GM18505 (cell line): Measurements from ENCODE around the gene BABAM1.

ENCODE experiments used
- ATAC-seq: cut with Tn5 transposase; IDR thresholded peaks from one replicate; pipeline ENCODE4 v1.9.1; 2021; ENCODE audit not compliant: unreplicated experiment
- POLR2A ChIP-seq: IDR thresholded peaks from 4 replicates; pipeline ENCODE4 v1.6.1; 2011; ENCODE audit warnings: borderline replicate concordance; ENCODE audit not compliant: insufficient read depth, insufficient read length; ENCODE audit errors: extremely low read depth

BABAM1 gene

DNA sequence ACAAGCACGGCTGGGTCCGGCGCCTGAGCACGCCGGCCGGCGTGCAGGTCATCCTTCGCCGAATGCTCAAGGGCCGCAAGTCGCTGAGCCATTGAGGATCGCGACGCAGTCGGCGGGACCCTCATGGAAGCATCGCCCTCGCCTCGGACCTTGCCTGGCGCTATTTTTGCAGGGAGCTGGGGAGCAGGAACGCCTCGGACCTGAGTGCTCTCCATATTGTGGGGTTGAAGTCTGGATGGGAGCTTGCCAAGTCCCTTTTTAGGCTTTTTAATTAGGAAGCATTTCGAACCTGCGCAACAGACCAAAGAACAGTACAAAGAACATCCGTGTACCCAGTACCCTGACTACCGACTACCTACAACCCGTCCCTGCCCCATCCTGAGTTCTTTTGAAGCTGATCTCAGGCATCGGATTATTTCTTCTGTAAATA is 39.1 kb downstream of the BABAM1 start:
- TF ChIP-seq POLR2A = no peak
- ATAC-seq = no peak

DNA sequence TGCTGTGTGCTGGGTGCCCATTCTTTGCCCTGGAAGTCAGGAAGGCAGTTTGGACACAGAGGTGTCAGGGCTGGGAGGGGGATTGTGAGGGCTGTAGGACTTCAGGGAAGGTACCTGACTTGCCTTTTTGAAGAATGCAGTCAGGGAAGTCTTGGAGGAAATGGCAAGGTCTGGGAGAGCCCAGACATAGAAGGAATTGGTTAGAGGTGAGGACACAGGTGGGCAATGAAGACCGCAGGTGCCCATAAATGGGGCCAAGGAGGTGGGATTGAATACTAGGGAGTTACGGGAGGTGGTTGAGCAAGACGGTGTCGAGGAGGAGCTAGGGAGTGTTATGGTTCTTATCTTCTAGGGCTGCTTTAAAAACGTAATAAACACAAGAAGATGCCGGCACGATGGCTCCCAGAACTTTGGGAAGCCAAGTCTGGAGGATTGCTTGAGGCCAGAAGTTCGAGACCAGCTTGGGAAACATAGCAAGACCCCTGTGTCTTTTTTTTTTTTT is 40.7 kb downstream of the BABAM1 start:
- no peak for ATAC-seq
- TF ChIP-seq POLR2A = no peak

DNA sequence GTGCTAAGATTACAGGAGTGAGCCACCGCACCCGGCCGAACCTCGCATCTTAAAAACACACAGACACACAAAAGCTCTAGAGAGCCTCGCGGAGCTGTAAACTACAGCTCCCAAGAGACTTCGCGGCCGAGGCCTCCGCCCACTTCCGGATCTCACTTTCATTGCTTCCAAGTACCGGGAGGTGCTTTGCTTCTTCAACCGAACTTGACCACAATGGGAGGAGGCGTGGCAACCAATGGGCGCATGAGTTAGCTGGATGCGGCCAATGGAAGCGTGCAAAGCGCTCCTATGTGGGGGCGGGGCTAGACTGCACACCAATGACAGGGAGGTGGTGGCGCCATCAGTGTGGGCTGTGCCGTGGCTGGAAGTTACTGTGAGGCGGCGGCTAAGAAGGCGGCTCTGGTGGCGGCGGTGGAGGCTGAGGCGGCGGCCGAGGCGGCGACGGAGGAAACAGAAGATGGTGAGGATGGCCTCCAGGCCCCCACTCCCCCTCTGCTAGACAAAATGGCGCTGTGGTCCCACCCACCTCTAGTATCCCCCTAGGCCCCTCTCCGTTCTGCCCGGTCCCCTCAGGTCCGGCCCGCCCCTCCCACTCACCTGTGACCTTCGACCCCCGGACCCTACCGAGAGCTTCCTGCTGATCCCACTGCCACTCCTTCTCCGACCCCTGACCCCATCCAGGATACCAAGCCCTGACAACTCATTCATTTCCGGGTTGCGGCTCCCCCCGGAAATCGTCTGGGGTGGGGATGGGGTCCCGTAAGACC is 42.1 kb downstream of the BABAM1 start, which contains the start of gene DDA1:
Gene DDA1 (plus strand): TSS at position 366 of the 767 bp plus-strand sequence. CDS start 92 bp downstream, at position 458.
- TF ChIP-seq POLR2A = peak; percentile 76
- peak; percentile 48 for ATAC-seq

GRCh38 chr19:17309965-17310461 is 42.8 kb downstream of the BABAM1 start:
- TF ChIP-seq POLR2A = no peak
- ATAC-seq = no peak

DNA sequence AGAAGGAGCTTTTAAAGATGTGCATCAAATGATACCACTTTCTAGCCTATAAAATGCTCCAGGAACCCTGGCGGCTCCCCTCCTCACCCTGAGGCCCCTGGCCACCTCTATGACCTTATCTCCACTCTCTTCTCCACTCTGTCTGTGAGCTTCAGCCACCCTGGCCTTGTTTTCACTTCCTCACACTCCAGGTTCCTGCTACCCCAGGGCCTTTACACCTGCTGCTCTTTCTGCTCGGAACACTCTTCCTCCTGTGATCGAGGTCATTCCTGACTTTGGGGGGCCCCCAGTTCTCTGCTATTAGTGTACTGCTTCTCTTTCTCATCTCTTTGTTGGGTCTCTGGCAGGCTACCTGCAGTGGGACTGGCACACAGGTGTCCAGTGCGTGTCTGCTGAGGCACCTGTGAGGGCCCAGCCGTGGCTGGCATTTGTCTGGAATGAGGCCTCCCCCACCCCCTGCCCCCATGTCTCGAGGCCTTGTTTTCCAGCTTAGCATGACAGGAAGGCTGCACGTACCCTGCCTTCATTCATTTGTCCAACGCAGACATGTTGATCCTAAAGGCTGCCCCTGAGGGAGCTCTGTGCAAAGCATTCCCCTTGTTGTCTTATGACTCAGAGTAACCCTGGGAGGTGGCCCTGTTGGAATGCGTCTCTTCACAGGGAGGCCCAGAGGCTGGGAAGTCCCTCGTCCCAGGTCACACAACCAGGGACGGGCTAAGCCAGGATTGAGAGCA is 44.4 kb downstream of the BABAM1 start:
- no peak for TF ChIP-seq POLR2A
- ATAC-seq = no peak

DNA sequence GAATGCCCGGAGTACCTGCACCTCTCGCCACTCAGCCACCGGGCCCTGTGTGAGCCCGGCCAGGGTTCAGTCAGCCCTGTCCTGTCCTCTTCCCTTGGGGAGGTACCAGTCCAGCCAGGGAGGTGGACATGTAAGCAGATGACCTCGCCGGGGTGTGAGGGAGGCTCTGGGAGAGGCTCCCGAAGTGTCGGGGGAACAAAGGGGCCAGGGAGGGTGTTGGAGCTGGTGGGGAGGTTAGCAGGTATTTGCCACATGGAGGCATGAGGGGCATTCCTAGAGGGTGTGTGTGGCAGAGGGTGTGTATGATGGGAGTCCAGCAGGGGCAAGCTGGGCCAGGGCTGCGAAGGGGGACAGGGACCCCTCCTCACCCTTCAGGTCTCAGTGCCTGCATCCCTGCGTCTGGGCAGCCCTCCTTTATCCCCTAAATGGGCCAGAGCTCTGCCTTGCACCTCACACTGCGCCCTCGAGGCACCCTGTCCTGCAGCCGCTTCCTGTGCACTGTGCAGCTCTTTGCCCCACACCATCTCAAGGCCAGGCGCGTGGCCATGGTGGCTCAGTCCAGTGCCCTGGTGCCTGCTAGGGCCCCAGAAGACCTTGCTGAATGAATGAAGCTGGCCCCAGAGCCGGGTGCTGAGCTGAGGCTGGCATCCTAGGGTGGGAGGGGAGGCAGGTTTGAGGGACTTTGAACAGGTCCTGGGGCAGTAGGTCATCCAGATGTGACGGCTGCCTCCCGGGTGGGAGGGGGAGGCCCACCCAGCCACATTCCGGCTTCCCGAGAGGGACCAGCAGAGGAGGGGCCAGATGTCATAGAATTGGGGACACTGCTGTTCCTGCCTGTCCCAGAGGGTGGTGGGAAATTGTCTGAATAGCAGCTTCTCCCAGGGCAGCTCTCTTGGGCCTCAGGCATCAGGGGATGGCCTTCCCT is 45.2 kb downstream of the BABAM1 start:
- TF ChIP-seq POLR2A = no peak
- ATAC-seq = no peak

- no peak for ATAC-seq
- TF ChIP-seq POLR2A = no peak
Measured at GRCh38 chr19:17314007-17314593, 46.9 kb downstream of the BABAM1 start.

GRCh38 chr19:17318966-17319365 is 51.7 kb downstream of the BABAM1 start:
- no peak for ATAC-seq
- no peak for TF ChIP-seq POLR2A

DNA sequence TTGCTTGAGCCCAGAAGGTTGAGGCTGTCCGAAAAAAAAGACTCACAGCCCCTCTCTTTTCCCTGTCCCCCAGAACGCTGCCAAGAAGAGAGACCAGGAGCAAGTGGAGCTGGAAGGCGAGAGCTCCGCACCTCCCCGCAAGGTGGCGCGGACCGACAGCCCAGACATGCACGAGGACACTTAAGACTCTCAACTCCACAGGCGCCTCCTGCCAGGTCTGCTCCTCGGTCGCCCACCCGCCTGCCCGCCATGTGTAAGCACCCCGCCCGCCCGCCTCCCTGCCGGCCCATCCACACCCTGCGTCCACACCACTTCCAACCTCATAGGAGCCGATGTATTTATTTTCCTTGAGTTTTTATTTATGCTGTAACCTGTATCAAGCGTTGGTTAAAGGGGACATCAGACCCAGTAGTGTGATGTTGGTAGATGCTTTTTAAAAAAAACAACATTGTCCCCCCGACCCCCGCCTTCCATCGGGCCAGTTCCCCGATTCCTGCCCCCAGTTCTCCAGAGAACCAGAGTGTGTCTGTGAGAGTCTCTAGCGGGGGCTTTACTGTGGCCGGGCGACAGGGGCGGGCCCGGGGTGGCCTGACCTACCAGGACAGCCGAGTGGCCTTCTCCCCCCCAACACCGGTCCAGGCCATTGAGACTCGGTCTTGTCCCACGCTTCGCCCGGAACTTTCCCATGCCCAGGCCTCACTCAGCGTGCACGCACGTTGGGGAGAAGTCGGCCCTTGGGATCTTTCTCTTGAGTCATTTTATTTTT is 52.4 kb downstream of the BABAM1 start:
- no peak for ATAC-seq
- TF ChIP-seq POLR2A = no peak

GRCh38 chr19:17320435-17320834 is 53.2 kb downstream of the BABAM1 start:
- no peak for TF ChIP-seq POLR2A
- no peak for ATAC-seq

- no peak for TF ChIP-seq POLR2A
- ATAC-seq = no peak
Measured at GRCh38 chr19:17321655-17322489, 54.6 kb downstream of the BABAM1 start.
